GM23338 (cell line): Measurements from ENCODE around the gene CT47C1. TPM values are rescaled to one million over a fixed set of nuclear protein-coding genes. Genes with fewer than 3 reads are reported as not detected.

Experiments
- ATAC-seq: fragments of 200-7000 bp; cut with Tn5 transposase; 3 replicates; pipeline ENCODE4 v1.9.1; 2020
- DNase-seq: peaks from one replicate; pipeline ENCODE4 v3.0.0-alpha.2; 2015; ENCODE audit warnings: low spot score
- H2AFZ ChIP-seq: fragments of 200-600 bp; sonication (generic); 2 replicates; pipeline ENCODE4 v1.8.0; 2016; ENCODE audit warnings: antibody characterized with exemption, mild to moderate bottlenecking, moderate library complexity
- H3F3A ChIP-seq: fragments of 200-600 bp; sonication (generic); replicated peaks from 2 replicates; pipeline ENCODE4 v1.8.0; 2017; ENCODE audit warnings: antibody characterized with exemption, mixed run types, low read depth
- H3K27ac ChIP-seq: fragments of 200-600 bp; sonication (generic); 2 replicates; pipeline ENCODE4 v1.6.1; 2016; ENCODE audit warnings: low read depth
- H3K27me3 ChIP-seq: fragments of 200-600 bp; sonication (generic); 2 replicates; pipeline ENCODE4 v1.8.0; 2016; ENCODE audit warnings: mild to moderate bottlenecking, mixed run types, moderate library complexity; ENCODE audit not compliant: insufficient read depth
- H3K36me3 ChIP-seq: fragments of 200-600 bp; sonication (generic); 2 replicates; pipeline ENCODE4 v1.8.0; 2016; ENCODE audit warnings: mild to moderate bottlenecking; ENCODE audit not compliant: insufficient read depth
- H3K4me1 ChIP-seq: fragments of 200-600 bp; sonication (generic); 2 replicates; pipeline ENCODE4 v1.8.0; 2016; ENCODE audit warnings: mild to moderate bottlenecking, moderate library complexity; ENCODE audit not compliant: insufficient read depth
- H3K4me2 ChIP-seq: fragments of 200-600 bp; sonication (generic); 2 replicates; pipeline ENCODE4 v1.7.1; 2017; ENCODE audit warnings: mixed run types
- H3K4me3 ChIP-seq: fragments of 200-600 bp; sonication (generic); 2 replicates; pipeline ENCODE4 v1.6.1; 2016; ENCODE audit warnings: mixed run types
- H3K79me2 ChIP-seq: fragments of 200-600 bp; sonication (generic); replicated peaks from 2 replicates; pipeline ENCODE4 v1.8.0; 2017; ENCODE audit warnings: mild to moderate bottlenecking; ENCODE audit not compliant: insufficient read depth
- H3K9me2 ChIP-seq: fragments of 200-600 bp; sonication (generic); 2 replicates; pipeline ENCODE4 v1.8.0; 2017; ENCODE audit not compliant: insufficient read depth
- H4K20me1 ChIP-seq: fragments of 200-600 bp; sonication (generic); replicated peaks from 2 replicates; pipeline ENCODE4 v1.8.0; 2017; ENCODE audit warnings: mild to moderate bottlenecking; ENCODE audit not compliant: insufficient read depth
- H3K27ac Mint-ChIP-seq: 2 replicates; pipeline ENCODE4 v1.8.0; 2020; ENCODE audit warnings: inconsistent platforms, mild to moderate bottlenecking, moderate library complexity, mixed read lengths
- H3K27me3 Mint-ChIP-seq: 3 replicates; pipeline ENCODE4 v1.8.0; 2022; ENCODE audit warnings: low read depth, mild to moderate bottlenecking, moderate library complexity, mixed read lengths, inconsistent platforms; ENCODE audit not compliant: insufficient read depth, poor library complexity
- H3K36me3 Mint-ChIP-seq: 3 replicates; pipeline ENCODE4 v1.8.0; 2021; ENCODE audit warnings: low read depth, mild to moderate bottlenecking, inconsistent platforms, moderate library complexity, mixed read lengths
- H3K4me1 Mint-ChIP-seq: 3 replicates; pipeline ENCODE4 v1.8.0; 2020; ENCODE audit warnings: mild to moderate bottlenecking, inconsistent platforms, mixed read lengths
- H3K4me3 Mint-ChIP-seq: 3 replicates; pipeline ENCODE4 v1.8.0; 2021; ENCODE audit warnings: moderate library complexity, mild to moderate bottlenecking, inconsistent platforms, mixed read lengths
- H3K9me3 Mint-ChIP-seq: 3 replicates; pipeline ENCODE4 v1.8.0; 2020; ENCODE audit warnings: moderate library complexity, mild to moderate bottlenecking, inconsistent platforms, mixed read lengths
- CREB1 ChIP-seq: fragments of 250-450 bp; sonication (Bioruptor Pico); IDR thresholded peaks from 2 replicates; pipeline ENCODE4 v1.5.0; 2020; ENCODE audit warnings: low read depth, mild to moderate bottlenecking, moderate library complexity
- CTCF ChIP-seq, 2 experiments: fragments of 200-600 bp in 1 of 2; sonication (generic) in 1 of 2; conservative IDR thresholded peaks; 2 replicates each; pipeline versions ENCODE4 v1.5.1 to v1.6.1; 2016 to 2017; ENCODE audit warnings: antibody characterized with exemption in 2 of 2, low read depth in 2 of 2, mild to moderate bottlenecking in 2 of 2, moderate library complexity in 1 of 2
- ETS1 ChIP-seq: IDR thresholded peaks from 2 replicates; pipeline ENCODE4 v1.6.1; 2016; ENCODE audit warnings: antibody characterized with exemption
- EZH2 ChIP-seq: fragments of 200-600 bp; sonication (generic); IDR thresholded peaks from one replicate; pipeline ENCODE4 v1.8.0; 2017; ENCODE audit warnings: antibody characterized with exemption, mild to moderate bottlenecking, low read depth; ENCODE audit not compliant: unreplicated experiment
- EZH2phosphoT487 ChIP-seq: fragments of 200-600 bp; sonication (generic); IDR thresholded peaks from one replicate; pipeline ENCODE4 v1.8.1; 2018; ENCODE audit warnings: antibody characterized with exemption; ENCODE audit not compliant: unreplicated experiment
- JUNB ChIP-seq: IDR thresholded peaks from one replicate; pipeline ENCODE4 v1.6.1; 2016; ENCODE audit warnings: antibody characterized with exemption; ENCODE audit not compliant: unreplicated experiment
- NANOG ChIP-seq: IDR thresholded peaks from 2 replicates; pipeline ENCODE4 v1.6.1; 2016; ENCODE audit warnings: antibody characterized with exemption, borderline replicate concordance
- POLR2AphosphoS5 ChIP-seq: IDR thresholded peaks from 2 replicates; pipeline ENCODE4 v1.6.1; 2016; ENCODE audit warnings: antibody characterized with exemption, low read depth
- STAT1 ChIP-seq: IDR thresholded peaks from one replicate; pipeline ENCODE4 v1.6.1; 2016; ENCODE audit warnings: antibody characterized with exemption; ENCODE audit not compliant: unreplicated experiment
- ZNF114 ChIP-seq: fragments of 250-450 bp; sonication (Bioruptor Pico); IDR thresholded peaks from 2 replicates; pipeline ENCODE4 v1.5.0; 2020; ENCODE audit warnings: mild to moderate bottlenecking, moderate library complexity
- ZNF331 ChIP-seq: fragments of 250-450 bp; sonication (Bioruptor Pico); IDR thresholded peaks from 2 replicates; pipeline ENCODE4 v1.5.0; 2020; ENCODE audit warnings: low read depth, mild to moderate bottlenecking, moderate library complexity
- ZNF462 ChIP-seq: fragments of 250-450 bp; sonication (Bioruptor Pico); IDR thresholded peaks from 2 replicates; pipeline ENCODE4 v1.5.0; 2020; ENCODE audit warnings: mild to moderate bottlenecking, moderate library complexity
- polyA plus RNA-seq: library from polyadenylated mRNA; unstranded; fragments of >200 nt; fragmentation: Nextera tagmentation; extraction: Ambion mirVana; gene quantifications from 2 replicates; pipeline ENCODE4 v1.2.1, GENCODE V29; 2016
- total RNA-seq: library from RNA; depleted of rRNA; stranded (reverse); fragments of >200 nt; shearing (Covaris generic); gene quantifications from 2 replicates; pipeline ENCODE4 v1.2.3, GENCODE V29; 2014
- TF ChIP-seq, protein P1 (sequence below): IDR thresholded peaks from one replicate; pipeline ENCODE4 v1.6.1; 2018; ENCODE audit warnings: antibody characterized with exemption; ENCODE audit not compliant: unreplicated experiment

Gene CT47C1
- total and polyA plus RNA-seq, 2 experiments from 2014 or later = not detected

DNA sequence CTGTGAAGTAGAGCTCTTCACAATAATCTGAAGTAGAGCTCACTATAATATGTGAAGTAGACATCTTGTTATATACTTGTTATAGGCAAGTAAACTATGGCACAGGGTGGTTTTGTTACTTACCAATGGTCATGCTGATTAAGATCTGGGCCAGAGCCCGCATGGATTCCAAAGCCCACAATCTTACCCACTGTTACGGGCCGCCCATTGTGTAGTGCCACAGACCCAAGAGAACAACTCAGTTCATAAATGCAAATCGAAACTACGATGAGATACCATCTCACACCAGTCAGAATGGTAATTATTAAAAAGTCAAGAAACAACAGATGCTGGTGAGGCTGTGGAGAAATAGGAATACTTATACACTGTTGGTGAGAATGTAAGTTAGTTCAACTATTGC is 46.9 kb upstream of the CT47C1 start:
- Mint-ChIP-seq H3K27ac (no peak overlapping the region), H3K9me3 (peaks cover 6% of the 10 kb centered on the region; the same call in 2 of the 3 replicates), H3K4me1 (no peaks in the 10 kb centered on the region), H3K27me3 (no peaks in the 10 kb centered on the region), H3K36me3 (no peaks in the 10 kb centered on the region), H3K4me3 (no peak overlapping the region)
- DNase-seq = no peak
- Histone ChIP-seq H3F3A (no peaks in the 10 kb centered on the region), H3K79me2 (no peaks in the 10 kb centered on the region), H3K27ac (no peak overlapping the region), H3K4me2 (no peak overlapping the region), H3K4me1 (no peaks in the 10 kb centered on the region), H3K4me3 (no peak overlapping the region), H4K20me1 (no peaks in the 10 kb centered on the region), H3K36me3 (no peaks in the 10 kb centered on the region), H3K27me3 (no peaks in the 10 kb centered on the region), H2AFZ (no peak overlapping the region), H3K9me2 (no peaks in the 10 kb centered on the region)
- ATAC-seq = no peak
- TF ChIP-seq STAT1 (no peak), EZH2phosphoT487 (no peak), CREB1 (CRISPR knock-in tag) (no peak), JUNB (no peak), ZNF114 (CRISPR knock-in tag) (no peak), NANOG (no peak), ZNF462 (CRISPR knock-in tag) (no peak), EZH2 (no peak), ZNF331 (CRISPR knock-in tag) (no peak), POLR2AphosphoS5 (no peak), CTCF (conservative IDR thresholded peaks at IDR 0.05; ENCODE audit: low read depth in 2 of 2) (no peak), ETS1 (no peak)
- TF ChIP-seq, protein P1, sequence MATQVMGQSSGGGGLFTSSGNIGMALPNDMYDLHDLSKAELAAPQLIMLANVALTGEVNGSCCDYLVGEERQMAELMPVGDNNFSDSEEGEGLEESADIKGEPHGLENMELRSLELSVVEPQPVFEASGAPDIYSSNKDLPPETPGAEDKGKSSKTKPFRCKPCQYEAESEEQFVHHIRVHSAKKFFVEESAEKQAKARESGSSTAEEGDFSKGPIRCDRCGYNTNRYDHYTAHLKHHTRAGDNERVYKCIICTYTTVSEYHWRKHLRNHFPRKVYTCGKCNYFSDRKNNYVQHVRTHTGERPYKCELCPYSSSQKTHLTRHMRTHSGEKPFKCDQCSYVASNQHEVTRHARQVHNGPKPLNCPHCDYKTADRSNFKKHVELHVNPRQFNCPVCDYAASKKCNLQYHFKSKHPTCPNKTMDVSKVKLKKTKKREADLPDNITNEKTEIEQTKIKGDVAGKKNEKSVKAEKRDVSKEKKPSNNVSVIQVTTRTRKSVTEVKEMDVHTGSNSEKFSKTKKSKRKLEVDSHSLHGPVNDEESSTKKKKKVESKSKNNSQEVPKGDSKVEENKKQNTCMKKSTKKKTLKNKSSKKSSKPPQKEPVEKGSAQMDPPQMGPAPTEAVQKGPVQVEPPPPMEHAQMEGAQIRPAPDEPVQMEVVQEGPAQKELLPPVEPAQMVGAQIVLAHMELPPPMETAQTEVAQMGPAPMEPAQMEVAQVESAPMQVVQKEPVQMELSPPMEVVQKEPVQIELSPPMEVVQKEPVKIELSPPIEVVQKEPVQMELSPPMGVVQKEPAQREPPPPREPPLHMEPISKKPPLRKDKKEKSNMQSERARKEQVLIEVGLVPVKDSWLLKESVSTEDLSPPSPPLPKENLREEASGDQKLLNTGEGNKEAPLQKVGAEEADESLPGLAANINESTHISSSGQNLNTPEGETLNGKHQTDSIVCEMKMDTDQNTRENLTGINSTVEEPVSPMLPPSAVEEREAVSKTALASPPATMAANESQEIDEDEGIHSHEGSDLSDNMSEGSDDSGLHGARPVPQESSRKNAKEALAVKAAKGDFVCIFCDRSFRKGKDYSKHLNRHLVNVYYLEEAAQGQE = no peak
